CD14-positive monocyte (primary cell): ENCODE measurements around the gene IPO4. TPM values are rescaled to one million over a fixed set of nuclear protein-coding genes. Genes with fewer than 3 reads are reported as not detected.

Experiments
- DNase-seq, 3 donors: peaks; one replicate each; pipeline ENCODE4 v3.0.0-alpha.2; 2011 to 2022
- H2AFZ ChIP-seq: 2 replicates; pipeline ENCODE4 v1.6.0; 2012; ENCODE audit warnings: mild to moderate bottlenecking, low read depth, low read length, inconsistent platforms; ENCODE audit not compliant: insufficient read depth, poor library complexity, severe bottlenecking
- H3K27ac ChIP-seq, 2 donors: 1 replicate in 1 of 2; 2 replicates in 1 of 2; pipeline ENCODE4 v1.5.1; 2012 to 2013; ENCODE audit warnings: low read length in 2 of 2, control low read depth in 1 of 2, inconsistent platforms in 1 of 2, low read depth in 1 of 2, mild to moderate bottlenecking in 1 of 2
- H3K27me3 ChIP-seq, 2 donors: one replicate each; pipeline versions ENCODE4 v1.6.0 to v1.6.1; 2011 to 2013; ENCODE audit warnings: low read length in 2 of 2; ENCODE audit not compliant: control insufficient read depth in 2 of 2, insufficient read depth in 2 of 2
- H3K36me3 ChIP-seq, 2 donors: replicated peaks in 1 of 2; 1 replicate in 1 of 2; 2 replicates in 1 of 2; pipeline versions ENCODE4 v1.5.1 to v1.6.1; 2012 to 2013; ENCODE audit warnings: low read length in 2 of 2, control low read depth in 1 of 2, inconsistent platforms in 1 of 2, mild to moderate bottlenecking in 1 of 2; ENCODE audit not compliant: insufficient read depth in 2 of 2, control insufficient read depth in 1 of 2
- H3K4me1 ChIP-seq, 2 donors: 1 replicate in 1 of 2; 2 replicates in 1 of 2; pipeline versions ENCODE4 v1.5.1 to v1.6.1; 2012 to 2013; ENCODE audit warnings: low read length in 2 of 2, control low read depth in 1 of 2, inconsistent platforms in 1 of 2, mild to moderate bottlenecking in 1 of 2, moderate library complexity in 1 of 2; ENCODE audit not compliant: insufficient read depth in 2 of 2, control insufficient read depth in 1 of 2
- H3K4me2 ChIP-seq: replicated peaks from 2 replicates; pipeline ENCODE3; 2012; ENCODE audit warnings: low read length, moderate library complexity, mild to moderate bottlenecking; ENCODE audit not compliant: poor library complexity, severe bottlenecking; ENCODE audit errors: extremely low read depth
- H3K4me3 ChIP-seq, 3 experiments: fragments of 200-600 bp in 1 of 3; sonication (generic) in 1 of 3; replicated peaks in 1 of 3; 1 replicate in 2 of 3; 2 replicates in 1 of 3; pipeline ENCODE4 v1.5.1; 2011 to 2013; ENCODE audit warnings: low read length in 3 of 3, mild to moderate bottlenecking in 3 of 3, control low read depth in 2 of 3, low read depth in 2 of 3, inconsistent platforms in 1 of 3, moderate library complexity in 1 of 3
- H3K79me2 ChIP-seq: 2 replicates; pipeline ENCODE4 v1.6.0; 2012; ENCODE audit warnings: mild to moderate bottlenecking, control low read depth, inconsistent platforms, low read length, moderate library complexity; ENCODE audit not compliant: insufficient read depth
- H3K9ac ChIP-seq: 2 replicates; pipeline ENCODE4 v1.6.0; 2017; ENCODE audit warnings: low read length, mild to moderate bottlenecking; ENCODE audit not compliant: insufficient read depth, poor library complexity, severe bottlenecking
- H3K9me3 ChIP-seq, 2 donors: replicated peaks in 1 of 2; 1 replicate in 1 of 2; 2 replicates in 1 of 2; pipeline versions ENCODE4 v1.5.1 to v1.6.1; 2012 to 2013; ENCODE audit warnings: low read length in 2 of 2, control low read depth in 1 of 2; ENCODE audit not compliant: control insufficient read depth in 1 of 2, insufficient read depth in 1 of 2
- H4K20me1 ChIP-seq: 2 replicates; pipeline ENCODE4 v1.6.0; 2012; ENCODE audit warnings: mild to moderate bottlenecking, low read length, control low read depth, moderate library complexity; ENCODE audit not compliant: insufficient read depth
- H3K27ac Mint-ChIP-seq, 7 donors: one replicate each; pipeline ENCODE4 v1.8.0; 2020; ENCODE audit warnings: mild to moderate bottlenecking in 7 of 7, mixed read lengths in 7 of 7, moderate library complexity in 6 of 7, inconsistent platforms in 2 of 7
- H3K27me3 Mint-ChIP-seq, 3 donors: one replicate each; pipeline ENCODE4 v1.8.0; 2021 to 2022; ENCODE audit warnings: low read depth in 3 of 3, mild to moderate bottlenecking in 3 of 3, mixed read lengths in 3 of 3, moderate library complexity in 3 of 3, inconsistent platforms in 1 of 3
- H3K36me3 Mint-ChIP-seq, 2 donors: one replicate each; pipeline ENCODE4 v1.8.0; 2020; ENCODE audit warnings: mixed read lengths in 2 of 2, inconsistent platforms in 1 of 2, mild to moderate bottlenecking in 1 of 2
- H3K4me1 Mint-ChIP-seq: one replicate; pipeline ENCODE4 v1.8.0; 2020; ENCODE audit warnings: mild to moderate bottlenecking, mixed read lengths
- H3K4me3 Mint-ChIP-seq, 2 donors: one replicate each; pipeline ENCODE4 v1.8.0; 2020; ENCODE audit warnings: mild to moderate bottlenecking in 2 of 2, mixed read lengths in 2 of 2, moderate library complexity in 1 of 2
- H3K9me3 Mint-ChIP-seq, 7 donors: one replicate each; pipeline ENCODE4 v1.8.0; 2020 to 2022; ENCODE audit warnings: mixed read lengths in 7 of 7, mild to moderate bottlenecking in 6 of 7, moderate library complexity in 6 of 7, inconsistent platforms in 2 of 7
- WGBS: methylation state at CpG from one replicate; pipeline ENCODE4 v1.1.5; 2013; ENCODE audit warnings: missing lambda C conversion rate; ENCODE audit not compliant: insufficient coverage; 5-methylcytosine and 5-hydroxymethylcytosine counted together
- intact Hi-C, 2 donors: fragments of 100-400 bp; cut with micrococcal nuclease; formaldehyde crosslinking; loops; one replicate each; pipeline versions ENCODE4 v1.15.0 to v1.15.1; 2023
- polyA plus RNA-seq, 3 donors: library from polyadenylated mRNA; depleted of rRNA in 1 of 3; unstranded in 2 of 3; stranded (reverse) in 1 of 3; fragments of 300-500 nt in 2 of 3; fragments of >200 nt in 1 of 3; fragmentation: Illumina TruSeq in 2 of 3; gene quantifications; 1 replicate in 2 of 3; 2 replicates in 1 of 3; pipeline ENCODE4 v1.2.3, GENCODE V29; 2012 to 2021
- TF ChIP-seq, protein P1 (sequence below): fragments of 200-600 bp; IDR thresholded peaks from one replicate; pipeline ENCODE4 v1.8.0; 2022; ENCODE audit warnings: antibody characterized with exemption, mild to moderate bottlenecking

IPO4 gene
- polyA plus RNA-seq, 3 donors = 4.1 to 14.2 (median 4.3) TPM

DNA sequence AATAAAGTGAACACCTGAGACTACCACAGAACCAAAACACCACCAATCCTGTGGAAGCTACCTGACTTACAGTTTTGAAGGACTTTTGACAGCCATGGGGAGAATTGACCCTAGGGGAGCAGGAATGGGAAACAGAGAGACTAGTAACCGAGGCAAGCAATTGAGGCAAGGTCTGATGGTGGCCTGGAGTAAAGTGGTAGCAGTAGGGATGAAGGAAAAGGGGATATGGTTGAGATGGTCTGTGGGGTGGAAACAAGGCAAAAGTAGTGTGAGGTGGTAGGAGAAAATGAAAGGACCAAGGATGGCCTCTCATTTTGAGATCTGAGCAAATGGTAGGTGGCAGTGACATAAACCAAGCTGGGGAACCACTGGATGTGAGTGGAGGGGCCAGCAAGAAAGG, 31.8 kb downstream of the IPO4 start:
- TF ChIP-seq, protein P1, sequence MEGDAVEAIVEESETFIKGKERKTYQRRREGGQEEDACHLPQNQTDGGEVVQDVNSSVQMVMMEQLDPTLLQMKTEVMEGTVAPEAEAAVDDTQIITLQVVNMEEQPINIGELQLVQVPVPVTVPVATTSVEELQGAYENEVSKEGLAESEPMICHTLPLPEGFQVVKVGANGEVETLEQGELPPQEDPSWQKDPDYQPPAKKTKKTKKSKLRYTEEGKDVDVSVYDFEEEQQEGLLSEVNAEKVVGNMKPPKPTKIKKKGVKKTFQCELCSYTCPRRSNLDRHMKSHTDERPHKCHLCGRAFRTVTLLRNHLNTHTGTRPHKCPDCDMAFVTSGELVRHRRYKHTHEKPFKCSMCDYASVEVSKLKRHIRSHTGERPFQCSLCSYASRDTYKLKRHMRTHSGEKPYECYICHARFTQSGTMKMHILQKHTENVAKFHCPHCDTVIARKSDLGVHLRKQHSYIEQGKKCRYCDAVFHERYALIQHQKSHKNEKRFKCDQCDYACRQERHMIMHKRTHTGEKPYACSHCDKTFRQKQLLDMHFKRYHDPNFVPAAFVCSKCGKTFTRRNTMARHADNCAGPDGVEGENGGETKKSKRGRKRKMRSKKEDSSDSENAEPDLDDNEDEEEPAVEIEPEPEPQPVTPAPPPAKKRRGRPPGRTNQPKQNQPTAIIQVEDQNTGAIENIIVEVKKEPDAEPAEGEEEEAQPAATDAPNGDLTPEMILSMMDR = no peak
- H3K27ac ChIP-seq = peak overlapping the region in 1 of 2 donors; percentile 36
- peaks cover 5% of the 10 kb centered on the region for H4K20me1 ChIP-seq
- H3K4me1 Mint-ChIP-seq = peaks cover 20% of the 10 kb centered on the region
- intact Hi-C loops = no loop called here
- no peak overlapping the region for H3K4me3 Mint-ChIP-seq
- no peaks in the 10 kb centered on the region for H3K27me3 ChIP-seq
- peaks cover 54 to 85% of the 10 kb centered on the region in 2 donors for H3K36me3 Mint-ChIP-seq
- H3K27ac Mint-ChIP-seq = peak overlapping the region in 3 of 7 donors; percentile 22 to 80 (median 61)
- no peak overlapping the region for H3K9ac ChIP-seq
- peaks cover 12 to 22% of the 10 kb centered on the region in 2 donors for H3K4me1 ChIP-seq
- no peaks in the 10 kb centered on the region for H3K9me3 Mint-ChIP-seq
- no peaks in the 10 kb centered on the region for H3K9me3 ChIP-seq
- peaks cover 68 to 75% of the 10 kb centered on the region in 2 donors for H3K36me3 ChIP-seq
- H3K4me2 ChIP-seq = no peak overlapping the region
- H3K27me3 Mint-ChIP-seq = peaks cover 0 to 2% (median 0%) of the 10 kb centered on the region in 3 donors
- H3K4me3 ChIP-seq = no peak overlapping the region
- 100% methylated on average over 1 of the region's 1 CpG for WGBS
- H2AFZ ChIP-seq = no peak overlapping the region
- H3K79me2 ChIP-seq = peaks cover 20% of the 10 kb centered on the region
- no peak for DNase-seq

DNA sequence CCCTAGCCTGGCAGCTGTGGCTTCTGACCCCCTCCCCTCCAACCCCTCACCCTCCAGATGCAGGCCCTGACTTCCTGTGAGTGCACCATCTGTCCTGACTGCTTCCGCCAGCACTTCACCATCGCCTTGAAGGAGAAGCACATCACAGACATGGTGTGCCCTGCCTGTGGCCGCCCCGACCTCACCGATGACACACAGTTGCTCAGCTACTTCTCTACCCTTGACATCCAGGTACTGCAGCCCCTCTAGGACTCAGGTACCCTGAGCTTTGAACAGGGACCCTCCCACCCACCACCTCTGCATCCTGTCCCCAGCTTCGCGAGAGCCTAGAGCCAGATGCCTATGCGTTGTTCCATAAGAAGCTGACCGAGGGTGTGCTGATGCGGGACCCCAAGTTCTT, 33.5 kb downstream of the IPO4 start:
- Histone ChIP-seq H3K27me3 (no peaks in the 10 kb centered on the region), H3K4me1 (peaks cover under 1 to 5% of the 10 kb centered on the region in 2 donors), H3K9ac (no peak overlapping the region), H4K20me1 (peaks cover 21% of the 10 kb centered on the region), H3K9me3 (no peaks in the 10 kb centered on the region), H2AFZ (no peak overlapping the region), H3K27ac (peak overlapping the region in 1 of 2 donors; percentile 20), H3K36me3 (peaks cover 78 to 86% of the 10 kb centered on the region in 2 donors), H3K4me3 (no peak overlapping the region), H3K4me2 (no peak overlapping the region), H3K79me2 (peaks cover 22% of the 10 kb centered on the region)
- WGBS = 92% methylated on average over 10 of the region's 10 CpGs
- Mint-ChIP-seq H3K27me3 (peaks cover 0 to 2% (median 0%) of the 10 kb centered on the region in 3 donors), H3K36me3 (peaks cover 65 to 92% of the 10 kb centered on the region in 2 donors), H3K4me3 (no peak overlapping the region), H3K4me1 (peaks cover 9% of the 10 kb centered on the region), H3K9me3 (no peaks in the 10 kb centered on the region), H3K27ac (peak overlapping the region in 4 of 7 donors; percentile 26 to 80 (median 42))
- TF ChIP-seq, protein P1 = no peak
- intact Hi-C loops = no loop called here
- DNase-seq = no peak
